HepG2 (cell line): ENCODE results near the gene NUDCD3. TPM values are rescaled to one million over a fixed set of nuclear protein-coding genes. Genes with fewer than 3 reads are reported as not detected.

Experiments
- ATAC-seq: fragments of 200-7000 bp; cut with Tn5 transposase; 3 replicates; pipeline ENCODE4 v1.9.1; 2020; ENCODE audit warnings: mild to moderate bottlenecking, moderate library complexity
- BruUV-seq: library from RNA; stranded (reverse); fragments of 400-500 nt; replicated peaks from 2 replicates; lab custom pipeline; 2021; lab: Mats Ljungman, UMichigan
- CTCF ChIA-PET: fragments of 300-600 bp; formaldehyde crosslinking; extraction: SDS; loops from one replicate; lab custom pipeline; 2021; ENCODE audit warnings: low total read pairs, inconsistent platforms, low intra/inter-chr PET ratio; lab: Yijun Ruan, JAX
- POLR2A ChIA-PET: fragments of 350-600 bp; sonication (Branson Sonifier 250); formaldehyde crosslinking; loops from one replicate; lab custom pipeline; 2020; ENCODE audit warnings: antibody characterized with exemption, inconsistent platforms; lab: Yijun Ruan, JAX
- DNase-seq: peaks from one replicate; pipeline ENCODE4 v3.0.0-alpha.2; 2015; ENCODE audit warnings: low spot score
- FAIRE-seq: peaks from 3 replicates; lab custom pipeline; 2011; peaks lifted over from hg19 to GRCh38; lab: Jason Lieb, UNC
- H2AFZ ChIP-seq: one replicate; pipeline ENCODE4 v1.6.1; 2011; ENCODE audit warnings: low read length, inconsistent platforms
- H3K27ac ChIP-seq: fragments of 300-600 bp; 3 replicates; pipeline ENCODE4 v1.8.0; 2011; ENCODE audit warnings: mixed run types, mild to moderate bottlenecking, mixed read lengths, low read length, inconsistent platforms; ENCODE audit not compliant: insufficient read depth; ENCODE audit errors: extremely low read length
- H3K27me3 ChIP-seq, 2 experiments: fragments of 200-600 bp in 1 of 2; 2 replicates in 1 of 2; 3 replicates in 1 of 2; pipeline versions ENCODE4 v1.6.0 to v1.8.0; 2011; ENCODE audit warnings: low read length in 2 of 2, mild to moderate bottlenecking in 2 of 2, moderate library complexity in 2 of 2, inconsistent platforms in 1 of 2; ENCODE audit not compliant: insufficient read depth in 2 of 2, control insufficient read depth in 1 of 2
- H3K36me3 ChIP-seq, 2 experiments: fragments of 200-600 bp in 1 of 2; replicated peaks in 1 of 2; 2 replicates in 1 of 2; 3 replicates in 1 of 2; pipeline versions ENCODE4 v1.5.1 to v1.8.0; 2011; ENCODE audit warnings: low read length in 2 of 2, inconsistent platforms in 1 of 2; ENCODE audit not compliant: insufficient read depth in 2 of 2, control insufficient read depth in 1 of 2
- H3K4me1 ChIP-seq: 2 replicates; pipeline ENCODE4 v1.5.1; 2012; ENCODE audit warnings: low read length, inconsistent platforms; ENCODE audit not compliant: insufficient read depth
- H3K4me2 ChIP-seq: 2 replicates; pipeline ENCODE4 v1.6.0; 2011; ENCODE audit warnings: low read depth, low read length, inconsistent platforms
- H3K4me3 ChIP-seq, 3 experiments: fragments of 200-600 bp in 1 of 3; sonication (generic), shearing (Covaris generic) in 1 of 3; replicated peaks in 1 of 3; 2 replicates each; pipeline ENCODE4 v1.5.1; 2011 to 2016; ENCODE audit warnings: low read length in 3 of 3, inconsistent platforms in 2 of 3, low read depth in 2 of 3, mild to moderate bottlenecking in 2 of 3, control low read depth in 1 of 3, mixed read lengths in 1 of 3; ENCODE audit not compliant: insufficient read depth in 1 of 3
- H3K79me2 ChIP-seq: one replicate; pipeline ENCODE4 v1.6.1; 2011; ENCODE audit warnings: low read length, inconsistent platforms; ENCODE audit not compliant: insufficient read depth
- H3K9ac ChIP-seq: 2 replicates; pipeline ENCODE4 v1.6.0; 2011; ENCODE audit warnings: mild to moderate bottlenecking, low read depth, low read length, inconsistent platforms; ENCODE audit not compliant: insufficient read depth
- H3K9me3 ChIP-seq: 2 replicates; pipeline ENCODE4 v1.5.1; 2012; ENCODE audit warnings: mild to moderate bottlenecking, low read length
- H4K20me1 ChIP-seq: 2 replicates; pipeline ENCODE4 v1.6.0; 2011; ENCODE audit warnings: inconsistent platforms, mild to moderate bottlenecking, low read length, moderate library complexity; ENCODE audit not compliant: insufficient read depth
- BCLAF1 ChIP-seq: fragments of 450-650 bp; IDR thresholded peaks from 2 replicates; pipeline ENCODE4 v1.6.1; 2017; ENCODE audit warnings: mild to moderate bottlenecking
- DNMT1 ChIP-seq: sonication (generic); formaldehyde crosslinking; IDR thresholded peaks from 2 replicates; pipeline ENCODE4 v1.5.1; 2020; ENCODE audit warnings: mild to moderate bottlenecking, missing genetic modification reagents
- FOXC1 ChIP-seq: sonication (generic); formaldehyde crosslinking; IDR thresholded peaks from 2 replicates; pipeline ENCODE4 v1.8.0; 2022; ENCODE audit warnings: mild to moderate bottlenecking, missing genetic modification reagents, borderline replicate concordance
- GABPA ChIP-seq, 2 experiments: IDR thresholded peaks; 2 replicates each; pipeline ENCODE4 v1.6.1; 2011 to 2016; ENCODE audit warnings: low read depth in 2 of 2, low read length in 1 of 2, missing biosample characterization in 1 of 2, missing genetic modification characterization in 1 of 2
- RFXANK ChIP-seq: IDR thresholded peaks from 2 replicates; pipeline ENCODE4 v1.6.1; 2016
- ZNF367 ChIP-seq: sonication (generic); formaldehyde crosslinking; IDR thresholded peaks from 2 replicates; pipeline ENCODE4 v1.4.0; 2020; ENCODE audit warnings: missing genetic modification reagents, borderline replicate concordance
- ZNF431 ChIP-seq: sonication (generic); formaldehyde crosslinking; IDR thresholded peaks from 2 replicates; pipeline ENCODE4 v1.9.0; 2022; ENCODE audit warnings: missing genetic modification reagents, low read depth, mild to moderate bottlenecking, borderline replicate concordance
- ZNF749 ChIP-seq: sonication (generic); formaldehyde crosslinking; IDR thresholded peaks from 2 replicates; pipeline ENCODE4 v1.8.0; 2022; ENCODE audit warnings: mild to moderate bottlenecking, missing genetic modification reagents, moderate library complexity, borderline replicate concordance
- WGBS: methylation state at CpG from one replicate; pipeline ENCODE4 v1.1.6; 2017; ENCODE audit warnings: low lambda C conversion rate; 5-methylcytosine and 5-hydroxymethylcytosine counted together
- in situ Hi-C: cut with HindIII; loops from 2 replicates; pipeline ENCODE4 v1.10.0; 2017; ENCODE audit warnings: low pct_unique_long_range_greater_than_20kb; ENCODE audit not compliant: extremely low pct_ligation_motif_present
- intact Hi-C: fragments of 100-400 bp; cut with micrococcal nuclease; formaldehyde crosslinking; loops from one replicate; pipeline ENCODE4 v1.10.0; 2022; ENCODE audit not compliant: unreplicated experiment
- polyA plus RNA-seq, 8 experiments: library from polyadenylated mRNA; depleted of rRNA in 3 of 8; stranded (reverse) in 7 of 8; unstranded in 1 of 8; fragments of >200 nt; fragmentation: Illumina TruSeq in 4 of 8; extraction: Trizol in 4 of 8; gene quantifications; 2 replicates each; pipeline versions ENCODE4 v1.2.1 to v1.2.3, GENCODE V29; 2011 to 2016; ENCODE audit warnings: low read depth in 4 of 8, missing spikeins in 1 of 8, mixed read lengths in 1 of 8; ENCODE audit not compliant: insufficient read depth in 1 of 8
- total RNA-seq, 5 experiments: library from RNA; depleted of rRNA; stranded (reverse); fragments of >200 nt; fragmentation: Illumina TruSeq; extraction: Trizol; gene quantifications; 2 replicates each; pipeline ENCODE4 v1.2.3, GENCODE V29; 2016; ENCODE audit warnings: low read depth in 1 of 5
- TF ChIP-seq, protein P1 (sequence below): sonication (generic); formaldehyde crosslinking; IDR thresholded peaks from 2 replicates; pipeline ENCODE4 v1.4.0; 2020; ENCODE audit warnings: mild to moderate bottlenecking, missing genetic modification reagents
- TF ChIP-seq, protein P2 (sequence below): sonication (generic); formaldehyde crosslinking; IDR thresholded peaks from 2 replicates; pipeline ENCODE4 v1.4.0; 2020; ENCODE audit warnings: missing genetic modification reagents, borderline replicate concordance
- TF ChIP-seq, protein P3 (sequence below): sonication (generic); formaldehyde crosslinking; IDR thresholded peaks from 2 replicates; pipeline ENCODE4 v1.4.0; 2020; ENCODE audit warnings: mild to moderate bottlenecking, missing genetic modification reagents, borderline replicate concordance

The NUDCD3 gene
- total and polyA plus RNA-seq, 2 of the 13 experiments (the other 11 are each of a cell fraction or from before 2014, with no cell fraction given): 20.8 to 49.9 TPM

GRCh38 chr7:44524811-44525388 lies 34.4 kb upstream of the NUDCD3 start:
- in situ Hi-C loops: no loop called here
- no peak overlapping the region for H3K27ac ChIP-seq
- no peak for ATAC-seq
- no peak for FAIRE-seq
- no peak overlapping the region for H2AFZ ChIP-seq
- H3K79me2 ChIP-seq: no peaks in the 10 kb centered on the region
- H4K20me1 ChIP-seq: no peaks in the 10 kb centered on the region
- H3K27me3 ChIP-seq: no peaks in the 10 kb centered on the region
- no peaks in the 10 kb centered on the region for H3K4me1 ChIP-seq
- BruUV-seq: no TSS peak
- no peak overlapping the region for H3K4me3 ChIP-seq
- no peaks in the 10 kb centered on the region for H3K9me3 ChIP-seq
- no peak overlapping the region for H3K4me2 ChIP-seq
- WGBS: over 99% methylated on average over 3 of the region's 3 CpGs
- POLR2A ChIA-PET: no interaction called here
- H3K36me3 ChIP-seq: peaks cover 8 to 34% of the 10 kb centered on the region in 2 experiments
- H3K9ac ChIP-seq: no peak overlapping the region
- CTCF ChIA-PET: no interaction called here
- intact Hi-C loops: no loop called here
- DNase-seq: no peak
- TF ChIP-seq ZNF749 (CRISPR knock-in tag) (no peak), GABPA (IDR thresholded peaks at IDR 0.05; ENCODE audit: low read depth, low read length) (no peak), GABPA (CRISPR knock-in tag; IDR thresholded peaks at IDR 0.05; ENCODE audit: low read depth) (no peak), ZNF431 (no peak), BCLAF1 (no peak), ZNF367 (no peak), RFXANK (CRISPR knock-in tag) (no peak), FOXC1 (no peak), DNMT1 (CRISPR knock-in tag) (no peak)
- TF ChIP-seq, protein P1, sequence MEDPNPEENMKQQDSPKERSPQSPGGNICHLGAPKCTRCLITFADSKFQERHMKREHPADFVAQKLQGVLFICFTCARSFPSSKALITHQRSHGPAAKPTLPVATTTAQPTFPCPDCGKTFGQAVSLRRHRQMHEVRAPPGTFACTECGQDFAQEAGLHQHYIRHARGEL: no peak
- TF ChIP-seq, protein P2, sequence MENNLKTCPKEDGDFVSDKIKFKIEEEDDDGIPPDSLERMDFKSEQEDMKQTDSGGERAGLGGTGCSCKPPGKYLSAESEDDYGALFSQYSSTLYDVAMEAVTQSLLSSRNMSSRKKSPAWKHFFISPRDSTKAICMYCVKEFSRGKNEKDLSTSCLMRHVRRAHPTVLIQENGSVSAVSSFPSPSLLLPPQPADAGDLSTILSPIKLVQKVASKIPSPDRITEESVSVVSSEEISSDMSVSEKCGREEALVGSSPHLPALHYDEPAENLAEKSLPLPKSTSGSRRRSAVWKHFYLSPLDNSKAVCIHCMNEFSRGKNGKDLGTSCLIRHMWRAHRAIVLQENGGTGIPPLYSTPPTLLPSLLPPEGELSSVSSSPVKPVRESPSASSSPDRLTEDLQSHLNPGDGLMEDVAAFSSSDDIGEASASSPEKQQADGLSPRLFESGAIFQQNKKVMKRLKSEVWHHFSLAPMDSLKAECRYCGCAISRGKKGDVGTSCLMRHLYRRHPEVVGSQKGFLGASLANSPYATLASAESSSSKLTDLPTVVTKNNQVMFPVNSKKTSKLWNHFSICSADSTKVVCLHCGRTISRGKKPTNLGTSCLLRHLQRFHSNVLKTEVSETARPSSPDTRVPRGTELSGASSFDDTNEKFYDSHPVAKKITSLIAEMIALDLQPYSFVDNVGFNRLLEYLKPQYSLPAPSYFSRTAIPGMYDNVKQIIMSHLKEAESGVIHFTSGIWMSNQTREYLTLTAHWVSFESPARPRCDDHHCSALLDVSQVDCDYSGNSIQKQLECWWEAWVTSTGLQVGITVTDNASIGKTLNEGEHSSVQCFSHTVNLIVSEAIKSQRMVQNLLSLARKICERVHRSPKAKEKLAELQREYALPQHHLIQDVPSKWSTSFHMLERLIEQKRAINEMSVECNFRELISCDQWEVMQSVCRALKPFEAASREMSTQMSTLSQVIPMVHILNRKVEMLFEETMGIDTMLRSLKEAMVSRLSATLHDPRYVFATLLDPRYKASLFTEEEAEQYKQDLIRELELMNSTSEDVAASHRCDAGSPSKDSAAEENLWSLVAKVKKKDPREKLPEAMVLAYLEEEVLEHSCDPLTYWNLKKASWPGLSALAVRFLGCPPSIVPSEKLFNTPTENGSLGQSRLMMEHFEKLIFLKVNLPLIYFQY (CRISPR knock-in tag): no peak
- TF ChIP-seq, protein P3, sequence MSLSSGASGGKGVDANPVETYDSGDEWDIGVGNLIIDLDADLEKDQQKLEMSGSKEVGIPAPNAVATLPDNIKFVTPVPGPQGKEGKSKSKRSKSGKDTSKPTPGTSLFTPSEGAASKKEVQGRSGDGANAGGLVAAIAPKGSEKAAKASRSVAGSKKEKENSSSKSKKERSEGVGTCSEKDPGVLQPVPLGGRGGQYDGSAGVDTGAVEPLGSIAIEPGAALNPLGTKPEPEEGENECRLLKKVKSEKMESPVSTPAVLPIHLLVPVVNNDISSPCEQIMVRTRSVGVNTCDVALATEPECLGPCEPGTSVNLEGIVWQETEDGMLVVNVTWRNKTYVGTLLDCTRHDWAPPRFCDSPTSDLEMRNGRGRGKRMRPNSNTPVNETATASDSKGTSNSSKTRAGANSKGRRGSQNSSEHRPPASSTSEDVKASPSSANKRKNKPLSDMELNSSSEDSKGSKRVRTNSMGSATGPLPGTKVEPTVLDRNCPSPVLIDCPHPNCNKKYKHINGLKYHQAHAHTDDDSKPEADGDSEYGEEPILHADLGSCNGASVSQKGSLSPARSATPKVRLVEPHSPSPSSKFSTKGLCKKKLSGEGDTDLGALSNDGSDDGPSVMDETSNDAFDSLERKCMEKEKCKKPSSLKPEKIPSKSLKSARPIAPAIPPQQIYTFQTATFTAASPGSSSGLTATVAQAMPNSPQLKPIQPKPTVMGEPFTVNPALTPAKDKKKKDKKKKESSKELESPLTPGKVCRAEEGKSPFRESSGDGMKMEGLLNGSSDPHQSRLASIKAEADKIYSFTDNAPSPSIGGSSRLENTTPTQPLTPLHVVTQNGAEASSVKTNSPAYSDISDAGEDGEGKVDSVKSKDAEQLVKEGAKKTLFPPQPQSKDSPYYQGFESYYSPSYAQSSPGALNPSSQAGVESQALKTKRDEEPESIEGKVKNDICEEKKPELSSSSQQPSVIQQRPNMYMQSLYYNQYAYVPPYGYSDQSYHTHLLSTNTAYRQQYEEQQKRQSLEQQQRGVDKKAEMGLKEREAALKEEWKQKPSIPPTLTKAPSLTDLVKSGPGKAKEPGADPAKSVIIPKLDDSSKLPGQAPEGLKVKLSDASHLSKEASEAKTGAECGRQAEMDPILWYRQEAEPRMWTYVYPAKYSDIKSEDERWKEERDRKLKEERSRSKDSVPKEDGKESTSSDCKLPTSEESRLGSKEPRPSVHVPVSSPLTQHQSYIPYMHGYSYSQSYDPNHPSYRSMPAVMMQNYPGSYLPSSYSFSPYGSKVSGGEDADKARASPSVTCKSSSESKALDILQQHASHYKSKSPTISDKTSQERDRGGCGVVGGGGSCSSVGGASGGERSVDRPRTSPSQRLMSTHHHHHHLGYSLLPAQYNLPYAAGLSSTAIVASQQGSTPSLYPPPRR: no peak
